HT1080 (cell line): Measurements from ENCODE around the gene TMEM40. TPM values are rescaled to one million over a fixed set of nuclear protein-coding genes. Genes with fewer than 3 reads are reported as not detected.
"Not testable (repeated sequence)": the region's sequence is repeated elsewhere in the genome, so short reads cannot be mapped to it uniquely, and the experiment has no call there.

ENCODE experiments used
- DNase-seq: peaks from one replicate; pipeline ENCODE4 v3.0.0-alpha.2; 2015; ENCODE audit warnings: low read depth
- polyA plus RNA-seq, 2 experiments: library from polyadenylated mRNA; depleted of rRNA; stranded (reverse); fragments of >200 nt; gene quantifications; 2 replicates each; pipeline ENCODE4 v1.2.3, GENCODE V29; 2015
- total RNA-seq: library from RNA; depleted of rRNA; stranded (reverse); fragments of >200 nt; shearing (Covaris generic); gene quantifications from 2 replicates; pipeline ENCODE4 v1.2.3, GENCODE V29; 2014; rRNA removed

Gene TMEM40
- total RNA-seq = not detected in 2 replicates
- polyA plus RNA-seq (2015; cell fraction: cytosol; rRNA removed) = 0.03 TPM in 1 of 2 replicates, not detected in the other
- not detected in 2 replicates for polyA plus RNA-seq (2015; cell fraction: nucleus; rRNA removed)

- no peak for DNase-seq
These were observed at the start of gene TMEM40 for GRCh38 chr3:12759097-12759679. Gene TMEM40, minus strand, starts transcription at chr3:12759259. Its CDS starts 9,427 bp downstream, at chr3:12749832.

- DNase-seq = no peak
These were observed 49.5 kb upstream of the TMEM40 start for GRCh38 chr3:12808587-12808986.

GRCh38 chr3:12807601-12808359, 48.7 kb upstream of the TMEM40 start:
- DNase-seq = no peak

- no peak for DNase-seq
These were observed 48.0 kb upstream of the TMEM40 start for GRCh38 chr3:12807066-12807465.

GRCh38 chr3:12803371-12803770, 44.3 kb upstream of the TMEM40 start:
- DNase-seq = no peak

- DNase-seq = no peak
These were observed 40.7 kb upstream of the TMEM40 start for GRCh38 chr3:12799525-12800440.

GRCh38 chr3:12798559-12799179, 39.6 kb upstream of the TMEM40 start:
- no peak for DNase-seq

- no peak for DNase-seq
These were observed 39.0 kb upstream of the TMEM40 start for GRCh38 chr3:12797892-12798558.

- DNase-seq = no peak
These were observed 38.2 kb upstream of the TMEM40 start for GRCh38 chr3:12797124-12797891.

- DNase-seq = no peak
These were observed 37.4 kb upstream of the TMEM40 start, which contains the start of gene CAND2 for GRCh38 chr3:12796171-12797123. Gene CAND2, plus strand, starts transcription at chr3:12796680. Its CDS starts 41 bp downstream, at chr3:12796721.

GRCh38 chr3:12793701-12794100, 34.6 kb upstream of the TMEM40 start:
- no peak for DNase-seq

GRCh38 chr3:12791430-12791829, 32.4 kb upstream of the TMEM40 start:
- DNase-seq = no peak

- not testable (repeated sequence) for DNase-seq
These were observed 29.1 kb upstream of the TMEM40 start for GRCh38 chr3:12787967-12788690.

- peak; percentile 31 for DNase-seq
These were observed 28.3 kb upstream of the TMEM40 start for GRCh38 chr3:12787346-12787745.

- no peak for DNase-seq
These were observed 26.0 kb upstream of the TMEM40 start for GRCh38 chr3:12785096-12785495.

- no peak for DNase-seq
These were observed 23.2 kb upstream of the TMEM40 start for GRCh38 chr3:12782172-12782815.

- no peak for DNase-seq
These were observed 21.7 kb upstream of the TMEM40 start for GRCh38 chr3:12780751-12781150.
